Measurements from ENCODE around the gene UVSSA.
"Not testable (repeated sequence)": the region's sequence is repeated elsewhere in the genome, so short reads cannot be mapped to it uniquely, and the experiment has no call there.

Gene UVSSA

DNA sequence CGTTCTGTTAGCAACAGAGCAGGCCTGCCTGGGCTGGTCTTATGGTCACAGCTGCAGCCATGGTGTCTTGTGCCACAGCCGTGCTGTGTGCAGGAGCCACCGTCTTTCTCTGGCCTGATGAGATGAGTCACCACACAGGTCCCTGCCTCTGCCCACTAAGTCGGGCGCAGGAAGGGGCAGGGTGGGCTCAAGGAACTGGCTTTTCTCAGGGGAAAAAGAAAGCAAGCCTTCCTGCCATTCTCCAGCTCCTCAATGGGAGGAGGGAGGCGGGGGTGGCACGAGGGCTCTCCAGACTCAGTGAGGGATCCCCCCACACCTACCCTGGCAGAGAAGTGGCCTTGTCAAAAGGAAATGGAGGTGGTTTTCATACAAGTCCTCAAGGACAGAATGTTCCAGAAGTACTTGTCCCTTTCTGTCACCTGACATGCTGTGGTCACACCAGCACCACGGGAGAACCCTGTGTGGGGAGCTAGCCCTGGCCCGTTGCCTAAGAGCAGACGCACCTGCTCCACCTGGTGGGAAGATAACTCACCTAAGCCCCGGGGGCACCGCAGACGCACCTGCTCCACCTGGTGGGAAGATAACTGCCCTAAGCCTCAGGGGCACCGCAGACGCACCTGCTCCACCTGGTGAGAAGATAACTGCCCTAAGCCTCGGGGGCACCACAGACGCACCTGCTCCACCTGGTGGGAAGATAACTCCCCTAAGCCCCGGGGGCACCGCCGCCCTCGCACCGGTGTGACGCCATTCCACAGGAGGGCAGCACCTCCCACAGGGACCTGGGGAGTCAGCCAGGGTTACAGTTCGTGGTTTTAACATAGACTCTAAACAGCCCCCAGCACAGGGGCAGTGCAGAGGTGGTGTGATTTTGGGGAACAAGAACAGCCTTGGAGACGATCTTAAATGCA is 18.5 kb downstream of the UVSSA start:
- no peak for DNase-seq

DNA sequence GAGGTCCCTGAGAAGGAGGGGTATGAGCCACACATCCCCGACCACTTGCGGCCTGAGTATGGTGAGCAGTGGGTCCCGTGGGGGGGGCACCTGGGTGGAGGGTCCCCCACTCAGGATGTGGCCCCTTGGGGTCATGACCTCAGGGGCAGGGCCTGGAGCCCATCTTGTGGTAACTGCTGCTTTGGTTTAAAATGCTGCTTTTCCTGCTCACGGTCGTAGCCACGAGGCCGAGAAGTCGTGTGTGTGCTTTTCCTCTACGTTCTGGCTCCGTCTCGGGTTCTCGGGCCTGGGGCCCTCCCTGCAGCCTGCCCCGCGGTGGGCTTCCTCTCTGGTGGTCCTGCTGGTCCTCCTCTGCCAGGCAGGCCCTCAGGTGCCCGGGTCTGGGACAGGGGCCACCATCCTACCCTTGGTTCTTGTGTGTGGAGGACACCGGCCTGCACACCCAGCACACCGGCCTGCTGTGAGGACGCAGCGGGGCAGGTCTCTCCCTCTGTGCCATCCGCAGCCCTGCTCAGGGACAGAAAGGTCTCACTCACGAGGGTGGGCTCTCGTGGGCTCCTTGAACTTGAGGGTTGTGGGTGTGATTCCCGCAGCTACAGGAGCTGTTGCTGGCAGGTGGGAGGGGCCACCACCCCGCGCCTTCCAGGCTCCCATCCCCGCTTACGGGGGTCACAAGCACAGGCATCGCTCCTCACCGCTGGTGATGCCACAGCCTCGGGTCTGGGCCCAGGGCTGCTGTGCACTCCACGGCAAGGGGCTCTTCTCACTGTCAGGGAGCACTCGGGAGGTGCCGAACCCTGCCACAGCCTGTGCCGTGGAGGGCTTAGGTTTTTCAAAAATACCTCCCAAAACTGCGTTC is 19.6 kb downstream of the UVSSA start:
- no peak for DNase-seq

DNA sequence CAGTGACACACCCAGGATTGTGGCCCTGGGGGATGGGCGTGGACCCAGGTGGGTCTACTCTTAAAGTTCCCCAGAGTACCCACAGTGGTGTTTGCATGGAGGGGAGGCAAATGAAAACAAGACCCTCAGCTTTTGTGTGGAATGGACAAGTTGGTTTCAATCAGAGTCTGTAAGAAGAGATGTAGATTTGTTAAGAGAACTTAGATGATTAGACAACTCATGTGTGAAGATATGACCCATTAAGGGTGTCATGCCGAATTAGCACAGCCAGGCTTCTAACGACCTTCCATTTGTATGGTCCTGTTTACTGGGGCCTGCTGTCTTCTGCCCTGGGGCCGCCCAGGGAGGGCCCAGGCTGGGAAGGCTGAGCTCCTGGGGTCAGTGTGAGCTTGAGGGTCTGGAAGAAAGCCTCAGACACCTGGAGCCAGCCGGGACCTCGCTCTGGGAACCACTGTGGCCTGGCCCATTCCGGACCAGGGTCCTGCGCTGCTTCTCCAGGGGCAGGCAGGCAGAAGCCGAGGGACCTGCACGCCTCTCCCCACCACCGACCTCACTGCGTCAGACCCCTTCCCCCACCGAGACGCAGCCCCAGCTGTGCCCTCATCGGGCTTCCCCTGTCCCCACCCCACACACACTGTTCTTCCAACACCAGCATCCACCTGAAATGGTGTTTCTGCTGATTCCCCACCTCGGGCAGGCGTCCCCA is 20.4 kb downstream of the UVSSA start:
- no peak for DNase-seq

DNA sequence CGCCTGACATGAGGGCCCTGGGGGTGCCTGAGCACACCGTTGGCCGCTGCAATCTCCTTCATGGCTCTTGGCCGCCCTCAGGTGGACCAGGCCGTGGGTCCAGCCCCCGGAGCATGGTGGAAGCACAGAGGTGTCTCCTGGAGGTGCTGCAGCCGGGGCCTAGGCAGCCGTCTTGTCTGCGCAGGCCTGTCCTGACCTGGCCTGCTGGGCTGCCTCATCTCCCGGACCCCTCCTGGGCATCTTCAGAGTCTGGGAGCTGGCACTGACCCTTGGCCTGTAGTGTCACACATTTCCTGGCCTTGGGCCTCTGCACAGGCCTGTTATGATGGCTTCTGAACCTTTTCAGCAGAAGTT is 20.9 kb downstream of the UVSSA start:
- no peak for DNase-seq

DNA sequence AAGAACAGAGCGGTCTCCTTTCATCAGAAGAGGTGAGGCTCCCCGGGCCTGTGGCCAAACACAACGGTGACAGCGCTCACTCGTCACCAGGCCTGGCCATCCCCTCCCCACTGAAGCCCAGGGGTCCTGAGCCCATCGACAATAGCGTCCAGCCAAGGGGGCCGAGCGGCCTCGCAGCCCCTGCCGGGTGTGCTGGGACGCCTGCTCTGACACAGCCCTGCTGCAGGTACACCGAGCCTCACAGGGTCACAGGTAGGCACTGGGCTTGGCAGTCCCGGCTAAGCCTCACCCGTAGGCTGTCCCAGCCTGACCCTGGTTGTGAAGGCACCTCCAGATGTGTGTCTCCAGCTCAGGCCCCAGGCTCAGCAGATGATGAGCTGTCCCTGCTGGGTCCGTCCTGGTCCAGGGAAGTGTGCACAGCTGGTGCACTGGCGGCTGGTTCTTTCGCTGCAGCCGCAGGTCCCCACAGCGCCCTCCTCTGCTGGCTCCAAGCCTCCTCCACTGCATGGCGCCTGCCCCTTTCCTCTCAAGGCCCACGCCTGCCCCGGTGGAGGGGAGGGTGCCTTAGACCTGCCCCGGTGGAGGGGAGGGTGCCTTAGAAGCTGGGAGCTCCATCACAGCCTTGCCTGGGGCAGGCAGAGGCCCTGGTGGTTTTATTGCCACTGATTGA is 21.5 kb downstream of the UVSSA start:
- no peak for DNase-seq

DNA sequence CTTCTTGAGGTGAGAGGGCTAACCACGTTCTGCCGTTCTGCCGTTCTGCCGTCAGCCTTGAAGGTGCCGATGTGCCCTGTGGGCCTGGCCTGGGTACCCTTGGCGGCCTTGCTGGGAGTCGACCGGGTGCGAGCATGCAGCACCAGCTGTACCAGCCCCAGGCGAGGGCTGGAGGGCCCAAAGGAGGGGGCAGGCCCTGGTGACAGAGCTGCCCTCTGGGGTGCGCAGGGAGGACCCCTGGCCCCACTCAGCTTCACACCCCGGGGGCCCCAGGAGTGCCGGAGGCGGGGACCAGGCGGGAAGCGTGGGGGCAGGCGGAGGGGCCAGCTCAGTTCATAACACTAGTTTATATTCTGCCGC is 22.1 kb downstream of the UVSSA start:
- DNase-seq = no peak

DNA sequence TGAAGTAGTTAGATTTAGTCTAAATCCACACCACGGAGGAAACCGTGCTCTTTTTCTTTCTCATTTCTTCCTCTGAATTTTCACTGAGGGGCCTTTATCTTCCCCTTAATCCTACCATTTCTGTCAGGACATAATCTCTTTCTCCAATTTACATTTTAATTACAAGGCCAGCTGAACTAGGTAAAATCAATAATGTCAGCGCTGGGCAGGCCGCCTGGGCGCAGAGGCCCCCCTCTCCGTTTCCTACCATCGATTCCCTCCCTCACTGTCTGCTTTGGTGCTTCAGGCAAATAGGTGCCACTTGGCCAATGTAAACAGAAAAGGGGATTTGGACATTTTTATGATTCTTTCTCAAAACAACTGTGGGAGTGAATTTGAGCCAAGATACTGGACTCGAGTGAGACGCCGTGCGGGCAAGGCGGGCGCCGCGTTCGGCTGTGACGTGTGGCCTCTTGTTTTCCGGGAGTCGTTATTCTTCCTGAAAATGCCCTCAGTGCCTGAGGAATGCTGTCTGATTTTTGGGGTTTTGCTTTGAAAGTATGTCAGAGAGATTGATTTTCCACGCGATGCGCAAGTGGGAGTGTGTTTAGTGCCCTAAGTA is 22.6 kb downstream of the UVSSA start:
- DNase-seq = no peak

DNA sequence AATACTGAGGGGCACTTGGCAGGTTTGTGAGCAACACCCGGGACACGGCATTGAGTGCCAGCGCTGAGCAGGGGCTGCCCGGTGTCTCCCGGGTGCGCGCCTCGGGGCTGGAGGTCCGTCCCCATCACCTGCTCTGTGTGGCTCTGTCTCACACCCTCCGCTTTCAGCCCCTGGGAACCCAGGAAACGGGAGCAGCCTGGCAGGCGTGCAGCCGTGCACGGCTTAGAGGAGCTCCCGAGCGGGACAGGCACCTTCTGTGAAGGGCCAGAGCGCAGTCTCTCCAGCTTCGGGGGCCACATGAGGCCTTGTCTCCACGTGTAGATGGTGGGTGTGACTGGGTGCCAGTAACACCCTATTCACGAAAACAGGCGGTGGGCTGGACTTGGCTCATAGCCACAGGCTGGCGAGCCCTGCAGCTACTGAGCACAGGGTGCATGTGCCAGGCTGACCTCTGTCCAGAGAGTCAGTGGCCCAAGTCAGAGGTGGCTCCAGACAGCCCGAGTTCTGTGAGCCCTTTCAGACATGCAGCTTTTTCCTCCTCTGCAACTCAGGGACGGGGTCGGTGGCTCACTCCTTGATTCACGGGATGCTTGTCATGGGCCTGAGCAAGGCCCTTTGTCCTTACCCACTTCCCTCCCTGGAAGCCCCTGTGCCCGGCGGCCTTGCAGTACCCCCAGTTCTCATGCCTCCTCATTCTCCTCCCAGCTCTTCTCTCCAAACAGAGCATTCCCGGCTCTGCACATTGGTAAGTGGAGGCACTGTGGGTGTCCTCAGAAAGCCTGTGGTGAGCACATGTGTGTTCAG is 23.5 kb downstream of the UVSSA start:
- no peak for DNase-seq

DNA sequence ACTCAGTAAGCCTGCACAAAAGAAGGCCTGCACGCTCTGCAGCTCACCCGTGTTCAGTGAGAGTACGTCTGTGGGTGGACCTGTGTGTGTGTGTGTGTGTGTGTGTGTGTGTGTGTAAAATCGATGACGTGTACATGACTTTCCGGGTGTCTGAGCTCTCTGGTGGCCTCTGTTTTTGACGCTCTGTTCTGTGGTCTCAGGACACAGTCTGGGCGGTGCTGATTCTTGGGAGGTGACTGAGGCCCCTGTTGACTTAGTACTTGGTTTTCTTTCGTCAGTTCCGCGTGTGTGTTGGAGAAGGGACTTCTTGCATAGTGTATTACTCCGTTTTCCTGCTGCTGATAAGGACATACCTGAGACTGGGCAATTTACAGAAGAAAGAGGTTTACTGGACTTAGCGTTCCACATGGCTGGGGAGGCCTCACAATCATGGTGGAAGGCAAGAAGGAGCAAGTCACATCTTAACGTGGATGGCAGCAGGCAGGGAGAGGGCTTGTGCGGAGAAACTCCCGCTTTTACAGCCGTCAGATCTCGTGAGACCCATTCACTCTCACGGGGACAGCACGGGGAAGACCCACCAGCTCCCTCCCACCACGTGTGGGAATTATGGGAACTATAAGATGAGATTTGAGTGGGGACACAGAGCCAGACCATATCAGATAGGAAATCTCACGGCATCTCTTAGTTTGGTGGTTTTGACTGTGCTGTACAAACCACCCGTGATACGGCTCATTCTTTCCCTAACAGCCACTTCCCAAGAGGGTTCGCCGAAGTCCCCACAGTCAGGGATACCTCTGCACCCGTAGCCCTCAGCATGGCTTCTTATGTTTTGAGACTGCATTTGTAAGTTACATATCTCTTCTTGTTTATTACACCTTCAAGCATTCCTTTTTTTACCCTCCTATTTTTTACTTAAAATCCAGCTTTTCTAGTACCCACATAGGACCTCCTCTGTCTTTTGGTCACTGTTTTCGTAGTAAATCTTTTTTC is 24.5 kb downstream of the UVSSA start:
- no peak for DNase-seq

DNA sequence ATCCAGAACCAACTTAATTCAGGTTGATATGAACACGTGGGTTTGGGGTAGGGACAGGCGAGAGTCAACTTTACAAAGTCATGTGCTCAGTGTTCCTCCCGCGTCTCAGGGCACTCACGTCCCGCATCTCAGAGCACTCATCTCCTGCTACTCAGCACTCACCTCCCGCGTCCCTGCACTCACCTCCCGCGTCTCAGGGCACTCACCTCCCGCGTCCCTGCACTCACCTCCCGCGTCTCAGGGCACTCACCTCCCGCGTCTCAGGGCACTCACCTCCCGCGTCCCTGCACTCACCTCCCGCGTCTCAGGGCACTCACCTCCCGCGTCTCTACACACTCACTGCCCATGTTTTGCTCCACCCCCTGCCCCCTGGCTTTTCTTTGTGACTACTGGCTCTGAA is 25.6 kb downstream of the UVSSA start:
- not testable (repeated sequence) for DNase-seq

DNA sequence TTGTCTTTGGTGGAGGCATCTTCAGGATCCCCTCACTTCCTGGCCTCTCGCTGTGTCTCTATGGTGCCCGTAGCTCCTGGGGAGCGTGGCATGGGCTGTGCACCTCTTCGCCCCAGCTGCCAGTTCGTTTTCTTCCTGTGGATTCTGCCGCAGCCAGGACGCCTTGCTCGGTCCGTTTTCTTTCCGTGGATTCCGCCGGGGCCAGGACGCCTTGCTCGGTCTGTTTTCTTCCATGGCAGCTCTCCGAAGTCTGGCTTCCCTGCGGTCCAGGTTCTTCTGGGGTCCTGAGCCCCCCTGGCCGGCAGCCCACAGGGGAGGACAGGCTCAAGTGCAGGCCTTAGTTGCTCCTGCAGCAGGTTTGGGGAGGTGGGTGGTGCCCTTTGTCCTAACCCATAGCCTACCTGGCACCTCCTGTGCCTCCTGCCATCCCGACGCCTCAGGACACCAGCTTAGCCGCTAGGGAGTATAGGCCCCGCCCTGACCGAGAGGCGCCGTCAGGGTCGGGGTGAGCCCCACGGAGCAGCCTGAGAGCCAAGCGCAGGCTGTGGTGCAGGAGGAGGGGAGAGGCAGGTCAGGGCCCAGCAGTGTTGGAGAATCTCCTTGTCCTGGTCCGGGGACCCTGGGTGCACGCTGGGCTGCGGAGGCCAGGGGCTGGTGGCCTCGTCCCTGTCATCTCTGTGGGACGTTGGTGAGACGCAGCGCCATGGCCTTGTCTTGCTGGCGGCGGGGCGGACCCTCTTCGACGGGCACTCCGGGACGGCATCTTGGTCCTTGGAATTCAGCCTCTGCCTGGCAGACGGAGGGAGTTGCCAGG is 27.1 kb downstream of the UVSSA start:
- no peak for DNase-seq

DNA sequence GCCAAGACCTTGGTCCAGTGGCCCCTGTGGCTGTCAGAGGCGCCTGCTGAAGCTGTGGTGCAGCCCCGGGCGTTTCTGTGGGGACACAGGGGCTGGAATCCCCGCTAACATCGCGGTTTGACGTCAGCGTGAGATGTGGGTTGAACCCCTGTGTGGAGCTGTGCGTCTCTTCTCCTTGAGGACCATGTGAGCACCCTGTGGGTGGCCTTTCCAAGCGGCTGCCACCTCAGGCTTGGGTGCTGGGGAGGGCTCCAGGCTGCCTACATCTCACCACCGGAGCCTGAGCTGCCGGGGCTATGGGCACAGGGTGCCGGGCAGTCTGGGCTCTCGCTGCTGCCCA is 27.7 kb downstream of the UVSSA start:
- no peak for DNase-seq

DNA sequence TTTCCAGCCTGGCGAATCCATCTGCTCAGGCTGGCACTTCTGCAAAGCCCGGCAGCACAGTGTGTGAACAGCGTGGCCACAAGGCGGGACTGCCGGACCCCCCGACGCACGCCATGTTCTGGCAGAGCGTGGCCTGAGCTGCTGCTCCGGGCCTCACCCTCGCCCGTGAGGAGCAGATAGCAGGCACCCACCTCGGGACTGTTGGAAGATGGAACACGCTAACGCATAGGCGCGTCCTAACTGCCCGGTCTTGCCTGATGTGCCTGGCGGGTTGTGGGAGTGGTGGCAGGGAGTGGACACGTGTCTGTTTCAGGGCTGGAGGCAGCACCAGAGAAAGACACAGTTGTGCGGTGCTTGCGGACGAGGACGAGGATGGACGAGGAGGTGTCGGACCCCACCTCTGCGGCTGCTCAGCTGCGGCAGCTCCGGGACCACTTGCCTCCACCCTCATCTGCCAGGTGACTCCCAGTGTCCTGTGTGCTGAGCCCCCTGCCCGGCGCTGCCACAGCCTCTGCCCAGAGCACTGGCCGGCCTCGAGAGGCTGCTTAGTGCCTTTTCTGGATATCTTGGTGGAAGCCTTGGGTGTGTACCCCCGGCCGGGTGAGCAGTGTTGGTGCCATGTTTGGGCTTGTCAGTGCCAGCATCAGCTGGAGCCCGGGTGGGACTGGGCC is 28.2 kb downstream of the UVSSA start:
- no peak for DNase-seq

DNA sequence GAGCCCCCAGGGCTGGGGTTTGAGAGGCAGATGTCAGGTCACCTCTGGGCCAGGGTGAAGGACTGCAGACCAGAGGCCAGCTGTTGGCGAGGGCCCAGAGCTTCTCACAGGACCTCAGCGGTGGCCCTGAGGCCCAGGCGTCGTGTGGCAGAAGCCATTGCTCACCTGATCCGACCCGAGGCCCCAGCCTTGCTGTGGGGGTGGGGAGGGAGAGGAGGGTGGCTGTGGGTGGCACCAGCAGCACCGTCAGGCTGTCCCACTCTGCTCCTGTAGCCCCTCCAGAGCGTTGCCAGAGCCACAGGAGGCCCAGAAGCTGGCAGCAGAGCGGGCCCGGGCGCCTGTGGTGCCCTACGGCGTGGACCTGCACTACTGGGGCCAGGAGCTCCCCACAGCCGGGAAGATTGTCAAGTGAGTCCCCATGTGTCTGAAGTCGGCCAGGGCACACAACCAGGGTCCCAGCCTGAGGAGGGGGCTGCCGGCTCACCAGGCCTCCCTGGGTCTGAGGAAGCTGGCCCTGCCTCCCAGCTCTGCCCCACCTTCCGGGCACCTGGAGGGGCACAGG is 28.8 kb downstream of the UVSSA start:
- no peak for DNase-seq

DNA sequence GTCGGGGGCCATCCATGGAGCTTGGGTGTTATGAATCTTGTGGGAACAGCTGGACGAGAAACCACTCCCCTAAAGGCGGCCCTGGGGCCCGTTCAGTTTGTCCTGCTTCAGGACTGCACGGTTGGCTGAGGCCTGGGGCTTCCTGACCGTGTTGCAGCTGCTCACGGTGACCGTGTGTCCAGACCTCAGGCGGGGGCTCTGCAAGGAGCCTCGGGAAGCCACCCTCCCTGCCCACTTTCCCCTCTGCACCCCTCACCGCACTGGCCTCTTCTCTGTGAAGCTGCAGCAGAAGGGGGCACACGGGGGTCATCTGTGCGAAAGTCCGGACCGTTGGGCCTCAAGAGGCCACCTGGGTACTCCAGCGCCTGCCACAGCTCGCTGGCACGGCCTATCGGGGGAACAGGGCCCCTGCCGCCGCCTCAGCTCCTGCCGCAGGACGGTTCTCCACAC is 29.4 kb downstream of the UVSSA start:
- no peak for DNase-seq

DNA sequence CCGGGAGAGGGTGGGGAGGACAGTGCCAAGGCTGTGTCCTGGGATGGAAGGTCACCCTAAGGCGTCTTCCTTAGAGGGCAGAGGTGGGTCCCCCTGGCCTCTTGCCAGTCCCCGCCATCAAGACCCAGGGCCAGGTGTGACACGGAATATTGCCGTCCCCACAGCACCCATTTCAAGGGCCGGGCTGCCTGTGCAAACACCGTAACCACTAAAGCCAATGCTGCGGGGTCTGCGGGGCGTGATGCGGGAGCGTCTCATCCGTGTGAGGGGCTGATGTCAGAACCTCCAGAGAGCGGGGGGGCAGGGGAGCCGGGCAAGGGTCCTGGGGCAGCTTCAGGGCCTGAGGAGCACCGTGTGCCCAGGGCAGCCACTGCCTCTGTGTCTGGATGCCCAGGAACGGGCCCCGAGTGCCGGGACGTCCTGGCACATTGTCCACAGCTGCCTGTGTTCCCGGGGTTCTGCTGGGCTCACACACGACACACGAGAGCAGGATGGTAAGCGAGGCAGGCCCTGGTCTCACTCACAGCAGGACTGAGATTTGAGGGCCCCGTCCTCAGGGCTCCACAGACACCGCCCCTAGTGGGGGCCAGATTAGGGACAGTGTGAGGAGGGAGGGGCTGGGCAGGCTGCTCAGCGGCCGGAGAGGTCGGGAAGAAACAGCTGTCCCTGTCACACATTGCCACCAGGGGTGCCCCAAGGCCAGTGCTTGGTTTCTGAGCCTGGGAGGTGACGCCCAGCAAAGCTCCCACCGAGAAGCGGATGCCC is 30.0 kb downstream of the UVSSA start:
- no peak for DNase-seq

DNA sequence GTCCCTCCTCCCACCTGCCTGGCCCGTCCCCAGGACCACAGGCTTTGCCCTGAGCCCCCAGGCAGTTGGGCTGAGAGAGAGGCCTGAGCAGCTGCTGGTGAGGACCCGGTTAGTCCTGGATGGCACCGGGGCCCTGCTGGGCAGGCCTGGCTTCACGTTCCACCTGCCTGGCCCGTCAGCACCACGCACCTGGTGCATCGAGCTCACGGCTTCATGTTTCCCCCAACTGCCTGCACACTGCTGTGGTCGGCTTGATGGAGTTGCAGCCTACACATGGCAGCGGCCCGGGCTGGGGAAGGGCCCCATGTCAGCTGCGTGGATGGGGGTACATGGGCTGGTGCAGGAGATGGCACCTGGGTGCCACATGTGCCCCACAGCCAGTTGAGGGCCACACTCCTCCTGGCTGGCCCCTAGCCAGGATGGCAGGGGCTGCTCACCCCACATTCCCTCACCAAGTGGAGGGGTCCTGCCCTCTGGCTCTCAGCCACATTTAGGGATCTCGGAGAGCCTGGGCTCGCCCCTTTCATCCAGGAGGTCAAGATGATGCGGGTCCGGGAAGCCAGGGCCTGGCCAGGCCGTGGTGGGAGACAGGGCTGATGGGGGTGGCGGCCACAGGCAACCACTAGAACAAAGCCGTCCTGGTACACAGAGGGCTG is 30.7 kb downstream of the UVSSA start:
- DNase-seq = no peak

Measured in CD4-positive, alpha-beta T cell treated with Interferon alpha-2 for 1 hour (primary cell).